ENCODE results near the gene TRMU.
A peak's percentile ranks its signal among the peaks of the same experiment; 100 is the strongest.

Gene TRMU

GRCh38 chr22:46338636-46339035 is 3.1 kb downstream of the TRMU start:
- no peak for DNase-seq

GRCh38 chr22:46339956-46340355 is 4.4 kb downstream of the TRMU start:
- DNase-seq: no peak

- no peak for DNase-seq
Observed at GRCh38 chr22:46340676-46341075, 5.2 kb downstream of the TRMU start.

GRCh38 chr22:46346680-46347405 is 11.3 kb downstream of the TRMU start:
- DNase-seq: no peak

GRCh38 chr22:46347646-46348045 is 12.1 kb downstream of the TRMU start:
- no peak for DNase-seq

- no peak for DNase-seq
Observed at GRCh38 chr22:46348099-46348695, 12.7 kb downstream of the TRMU start.

- DNase-seq: no peak
Observed at GRCh38 chr22:46349238-46349637, 13.7 kb downstream of the TRMU start.

- DNase-seq: no peak
Observed at GRCh38 chr22:46349681-46350080, 14.2 kb downstream of the TRMU start.

- no peak for DNase-seq
Observed at GRCh38 chr22:46350121-46350520, 14.6 kb downstream of the TRMU start.

GRCh38 chr22:46350646-46351045 is 15.1 kb downstream of the TRMU start:
- DNase-seq: no peak

GRCh38 chr22:46351131-46351735 is 15.7 kb downstream of the TRMU start:
- DNase-seq: no peak

- DNase-seq: no peak
Observed at GRCh38 chr22:46351767-46352166, 16.3 kb downstream of the TRMU start.

- DNase-seq: no peak
Observed at GRCh38 chr22:46352276-46352675, 16.8 kb downstream of the TRMU start.

GRCh38 chr22:46352691-46353386 is 17.3 kb downstream of the TRMU start:
- no peak for DNase-seq

GRCh38 chr22:46353483-46354105 is 18.1 kb downstream of the TRMU start:
- DNase-seq: no peak

- no peak for DNase-seq
Observed at GRCh38 chr22:46354176-46354992, 18.9 kb downstream of the TRMU start.

GRCh38 chr22:46354993-46355305 is 19.4 kb downstream of the TRMU start:
- DNase-seq: no peak

- DNase-seq: peak; percentile 51
Observed at GRCh38 chr22:46355369-46355995, 20.0 kb downstream of the TRMU start.

GRCh38 chr22:46355996-46356471 is 20.5 kb downstream of the TRMU start:
- DNase-seq: no peak

- DNase-seq: no peak
Observed at GRCh38 chr22:46356496-46357480, 21.3 kb downstream of the TRMU start.

All from stimulated activated CD4-positive, alpha-beta T cell treated with anti-CD3 and anti-CD28 coated beads, Interleukin-1b, Interleukin-23, amount 100 ng/mL, for 48 hours (primary cell).